Coronary artery (tissue), 2 donors: ENCODE measurements around the gene ZNF469.

Experiments used
- DNase-seq: peaks from one replicate; pipeline ENCODE4 v3.0.0-alpha.2; 2017; ENCODE audit warnings: low spot score
- H3K27ac ChIP-seq, 2 donors: fragments of 200-600 bp; sonication (generic); one replicate each; pipeline ENCODE4 v1.5.1; 2016 to 2019
- H3K4me3 ChIP-seq: fragments of 200-600 bp; sonication (generic); 2 replicates; pipeline ENCODE4 v1.5.1; 2016; ENCODE audit warnings: mild to moderate bottlenecking, moderate library complexity
- TF ChIP-seq, protein P1 (sequence below): fragments of 200-600 bp; sonication (generic); IDR thresholded peaks from one replicate; pipeline ENCODE4 v1.5.1; 2019; ENCODE audit warnings: antibody characterized with exemption

Gene ZNF469

DNA sequence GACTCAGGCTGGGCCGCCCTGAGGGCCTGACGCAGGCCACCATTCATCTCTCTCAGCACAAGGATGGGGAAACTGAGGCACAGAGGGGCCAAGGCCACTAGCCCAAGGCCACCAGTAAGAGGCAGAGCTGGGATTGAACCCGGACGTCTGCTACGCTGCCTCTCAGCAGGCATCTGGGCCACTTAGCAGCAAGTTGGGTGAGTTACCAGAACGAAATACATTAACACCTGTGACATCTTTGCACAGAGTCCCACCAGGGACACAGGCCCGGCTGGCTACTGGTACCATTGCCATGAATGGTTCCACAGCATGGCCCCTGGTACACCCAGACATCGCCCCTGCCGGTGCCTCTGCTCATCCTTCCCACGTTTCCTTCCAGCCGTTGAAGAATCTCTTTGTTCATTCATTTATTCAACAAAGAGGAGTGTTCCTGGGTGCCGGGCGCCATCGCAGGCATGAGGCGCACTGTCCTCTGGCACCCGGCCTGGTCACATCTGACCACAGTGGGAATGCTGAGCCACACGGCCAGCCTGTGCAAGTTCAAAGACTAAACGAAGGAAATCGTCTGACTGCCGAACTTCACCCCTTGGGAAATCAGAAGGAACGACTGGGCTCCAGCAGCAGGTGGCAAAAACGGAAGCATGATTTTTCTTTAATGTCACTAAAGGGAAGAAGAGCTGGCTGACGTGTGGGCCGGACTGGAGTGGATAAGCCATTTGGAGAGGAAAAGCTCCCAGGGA is 7.4 kb upstream of the ZNF469 start:
- TF ChIP-seq, protein P1, sequence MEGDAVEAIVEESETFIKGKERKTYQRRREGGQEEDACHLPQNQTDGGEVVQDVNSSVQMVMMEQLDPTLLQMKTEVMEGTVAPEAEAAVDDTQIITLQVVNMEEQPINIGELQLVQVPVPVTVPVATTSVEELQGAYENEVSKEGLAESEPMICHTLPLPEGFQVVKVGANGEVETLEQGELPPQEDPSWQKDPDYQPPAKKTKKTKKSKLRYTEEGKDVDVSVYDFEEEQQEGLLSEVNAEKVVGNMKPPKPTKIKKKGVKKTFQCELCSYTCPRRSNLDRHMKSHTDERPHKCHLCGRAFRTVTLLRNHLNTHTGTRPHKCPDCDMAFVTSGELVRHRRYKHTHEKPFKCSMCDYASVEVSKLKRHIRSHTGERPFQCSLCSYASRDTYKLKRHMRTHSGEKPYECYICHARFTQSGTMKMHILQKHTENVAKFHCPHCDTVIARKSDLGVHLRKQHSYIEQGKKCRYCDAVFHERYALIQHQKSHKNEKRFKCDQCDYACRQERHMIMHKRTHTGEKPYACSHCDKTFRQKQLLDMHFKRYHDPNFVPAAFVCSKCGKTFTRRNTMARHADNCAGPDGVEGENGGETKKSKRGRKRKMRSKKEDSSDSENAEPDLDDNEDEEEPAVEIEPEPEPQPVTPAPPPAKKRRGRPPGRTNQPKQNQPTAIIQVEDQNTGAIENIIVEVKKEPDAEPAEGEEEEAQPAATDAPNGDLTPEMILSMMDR, result no peak
- no peak for DNase-seq
- Histone ChIP-seq H3K27ac (no peak overlapping the region), H3K4me3 (no peak overlapping the region)

GRCh38 chr16:88375996-88376834 is 6.5 kb upstream of the ZNF469 start:
- no peak for DNase-seq

DNA sequence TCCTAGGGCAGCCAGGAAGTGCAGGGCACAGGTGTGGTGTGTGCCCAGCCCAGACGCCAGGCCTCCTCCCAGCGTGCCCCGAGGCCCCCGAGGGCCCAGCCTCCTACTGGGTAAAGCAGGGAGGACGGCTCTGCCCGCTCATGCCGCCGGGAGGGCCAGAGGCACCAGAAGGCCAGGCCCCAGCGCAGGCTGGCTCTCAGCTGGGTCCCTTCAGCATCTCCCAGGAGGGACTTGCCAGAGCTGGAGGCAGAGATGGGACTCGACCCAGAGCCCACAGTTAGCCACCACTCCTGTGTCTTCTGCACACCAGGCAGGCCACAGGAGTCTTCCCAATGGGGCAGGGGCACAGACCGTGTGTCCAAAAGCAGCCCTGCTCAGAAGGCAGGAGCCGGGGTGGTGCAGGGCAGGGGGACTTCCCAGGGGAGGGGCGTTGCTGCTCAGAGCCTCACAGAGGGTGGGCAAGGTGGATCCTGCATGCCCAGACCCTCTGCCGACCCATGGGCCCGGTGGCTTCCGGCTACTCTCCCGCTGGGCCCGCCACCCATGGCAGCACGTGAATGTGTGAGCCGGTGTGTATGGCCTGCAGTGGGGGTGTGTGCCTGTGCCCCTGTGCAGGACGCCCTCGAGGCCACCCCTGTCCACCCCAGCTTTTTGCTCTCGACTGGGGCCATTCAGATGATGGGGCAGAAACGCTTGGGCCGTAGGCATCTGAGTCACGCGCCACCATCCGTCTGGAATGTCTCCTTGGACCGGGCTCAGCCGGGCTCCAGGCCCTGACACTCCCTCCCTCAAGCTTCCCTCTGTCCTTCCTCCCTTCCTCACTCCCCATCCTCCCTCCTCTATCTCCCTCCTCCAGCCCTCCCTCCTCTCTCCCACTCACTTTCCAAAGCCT is 5.7 kb upstream of the ZNF469 start:
- TF ChIP-seq, protein P1, result no peak
- no peak for DNase-seq
- no peak overlapping the region for H3K27ac ChIP-seq
- no peak overlapping the region for H3K4me3 ChIP-seq

More at GRCh38 chr16:88375996-88376834, 6.5 kb upstream of the ZNF469 start:
- no peak overlapping the region for H3K27ac ChIP-seq
- TF ChIP-seq, protein P1, result no peak
- H3K4me3 ChIP-seq, result no peak overlapping the region

DNA sequence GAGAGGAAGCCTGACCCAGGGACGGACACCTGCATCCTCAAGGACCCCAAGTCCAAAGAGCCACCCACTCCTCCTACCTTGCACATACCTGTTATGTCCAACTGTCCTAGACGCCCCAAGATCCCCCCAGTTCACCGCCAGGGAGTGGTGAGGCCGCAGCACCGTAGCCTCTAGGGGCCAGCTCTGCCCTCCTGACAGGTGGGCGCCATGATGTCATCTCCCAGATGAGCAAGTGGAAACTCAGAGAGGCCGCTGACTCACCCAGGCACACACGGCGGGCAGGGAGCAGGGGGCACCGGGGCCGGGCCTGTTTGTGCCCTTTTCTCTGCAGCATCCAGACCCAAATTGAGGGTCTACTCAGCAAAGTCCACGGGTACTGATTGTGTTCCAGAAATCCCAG is 4.8 kb upstream of the ZNF469 start:
- TF ChIP-seq, protein P1, result no peak
- DNase-seq, result no peak
- Histone ChIP-seq H3K4me3 (no peak overlapping the region), H3K27ac (no peak overlapping the region)

DNA sequence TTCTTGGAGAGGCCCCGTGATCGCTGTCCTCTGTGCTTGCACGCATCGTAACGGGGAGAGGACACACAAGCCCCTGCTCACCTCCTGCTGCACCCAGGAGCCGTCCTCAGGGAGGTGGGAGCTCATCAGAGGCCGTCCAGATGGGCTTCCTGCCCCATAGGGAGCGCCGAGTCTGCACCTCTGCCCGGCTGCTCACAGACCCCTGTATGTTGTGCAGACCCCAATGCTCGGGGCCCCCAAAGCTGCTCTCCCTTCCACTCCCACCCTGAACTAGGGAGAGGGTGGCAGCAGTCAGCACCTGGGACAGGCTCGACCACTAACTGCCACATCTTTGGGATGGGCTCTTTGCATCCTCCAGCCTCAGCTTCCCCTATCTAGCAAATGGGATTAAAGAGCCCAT is 4.4 kb upstream of the ZNF469 start:
- TF ChIP-seq, protein P1, result no peak
- Histone ChIP-seq H3K27ac (no peak overlapping the region), H3K4me3 (no peak overlapping the region)
- DNase-seq, result no peak

GRCh38 chr16:88378836-88379693 is 3.7 kb upstream of the ZNF469 start:
- Histone ChIP-seq H3K4me3 (no peak overlapping the region), H3K27ac (no peak overlapping the region)
- DNase-seq, result no peak
- TF ChIP-seq, protein P1, result no peak
